CD14-positive monocyte (primary cell): ENCODE data around the gene MYO3B. TPM values are rescaled to one million over a fixed set of nuclear protein-coding genes. Genes with fewer than 3 reads are reported as not detected.

Experiments
- DNase-seq, 3 donors: peaks; one replicate each; pipeline ENCODE4 v3.0.0-alpha.2; 2011 to 2022
- H2AFZ ChIP-seq: 2 replicates; pipeline ENCODE4 v1.6.0; 2012; ENCODE audit warnings: mild to moderate bottlenecking, low read depth, low read length, inconsistent platforms; ENCODE audit not compliant: insufficient read depth, poor library complexity, severe bottlenecking
- H3K27ac ChIP-seq, 2 donors: 1 replicate in 1 of 2; 2 replicates in 1 of 2; pipeline ENCODE4 v1.5.1; 2012 to 2013; ENCODE audit warnings: low read length in 2 of 2, control low read depth in 1 of 2, inconsistent platforms in 1 of 2, low read depth in 1 of 2, mild to moderate bottlenecking in 1 of 2
- H3K27me3 ChIP-seq, 2 donors: one replicate each; pipeline versions ENCODE4 v1.6.0 to v1.6.1; 2011 to 2013; ENCODE audit warnings: low read length in 2 of 2; ENCODE audit not compliant: control insufficient read depth in 2 of 2, insufficient read depth in 2 of 2
- H3K36me3 ChIP-seq, 2 donors: replicated peaks in 1 of 2; 1 replicate in 1 of 2; 2 replicates in 1 of 2; pipeline versions ENCODE4 v1.5.1 to v1.6.1; 2012 to 2013; ENCODE audit warnings: low read length in 2 of 2, control low read depth in 1 of 2, inconsistent platforms in 1 of 2, mild to moderate bottlenecking in 1 of 2; ENCODE audit not compliant: insufficient read depth in 2 of 2, control insufficient read depth in 1 of 2
- H3K4me1 ChIP-seq, 2 donors: 1 replicate in 1 of 2; 2 replicates in 1 of 2; pipeline versions ENCODE4 v1.5.1 to v1.6.1; 2012 to 2013; ENCODE audit warnings: low read length in 2 of 2, control low read depth in 1 of 2, inconsistent platforms in 1 of 2, mild to moderate bottlenecking in 1 of 2, moderate library complexity in 1 of 2; ENCODE audit not compliant: insufficient read depth in 2 of 2, control insufficient read depth in 1 of 2
- H3K4me2 ChIP-seq: replicated peaks from 2 replicates; pipeline ENCODE3; 2012; ENCODE audit warnings: low read length, moderate library complexity, mild to moderate bottlenecking; ENCODE audit not compliant: poor library complexity, severe bottlenecking; ENCODE audit errors: extremely low read depth
- H3K4me3 ChIP-seq, 3 experiments: fragments of 200-600 bp in 1 of 3; sonication (generic) in 1 of 3; replicated peaks in 1 of 3; 1 replicate in 2 of 3; 2 replicates in 1 of 3; pipeline ENCODE4 v1.5.1; 2011 to 2013; ENCODE audit warnings: low read length in 3 of 3, mild to moderate bottlenecking in 3 of 3, control low read depth in 2 of 3, low read depth in 2 of 3, inconsistent platforms in 1 of 3, moderate library complexity in 1 of 3
- H3K79me2 ChIP-seq: 2 replicates; pipeline ENCODE4 v1.6.0; 2012; ENCODE audit warnings: mild to moderate bottlenecking, control low read depth, inconsistent platforms, low read length, moderate library complexity; ENCODE audit not compliant: insufficient read depth
- H3K9ac ChIP-seq: 2 replicates; pipeline ENCODE4 v1.6.0; 2017; ENCODE audit warnings: low read length, mild to moderate bottlenecking; ENCODE audit not compliant: insufficient read depth, poor library complexity, severe bottlenecking
- H3K9me3 ChIP-seq, 2 donors: replicated peaks in 1 of 2; 1 replicate in 1 of 2; 2 replicates in 1 of 2; pipeline versions ENCODE4 v1.5.1 to v1.6.1; 2012 to 2013; ENCODE audit warnings: low read length in 2 of 2, control low read depth in 1 of 2; ENCODE audit not compliant: control insufficient read depth in 1 of 2, insufficient read depth in 1 of 2
- H4K20me1 ChIP-seq: 2 replicates; pipeline ENCODE4 v1.6.0; 2012; ENCODE audit warnings: mild to moderate bottlenecking, low read length, control low read depth, moderate library complexity; ENCODE audit not compliant: insufficient read depth
- H3K27ac Mint-ChIP-seq, 7 donors: one replicate each; pipeline ENCODE4 v1.8.0; 2020; ENCODE audit warnings: mild to moderate bottlenecking in 7 of 7, mixed read lengths in 7 of 7, moderate library complexity in 6 of 7, inconsistent platforms in 2 of 7
- H3K27me3 Mint-ChIP-seq, 3 donors: one replicate each; pipeline ENCODE4 v1.8.0; 2021 to 2022; ENCODE audit warnings: low read depth in 3 of 3, mild to moderate bottlenecking in 3 of 3, mixed read lengths in 3 of 3, moderate library complexity in 3 of 3, inconsistent platforms in 1 of 3
- H3K36me3 Mint-ChIP-seq, 2 donors: one replicate each; pipeline ENCODE4 v1.8.0; 2020; ENCODE audit warnings: mixed read lengths in 2 of 2, inconsistent platforms in 1 of 2, mild to moderate bottlenecking in 1 of 2
- H3K4me1 Mint-ChIP-seq: one replicate; pipeline ENCODE4 v1.8.0; 2020; ENCODE audit warnings: mild to moderate bottlenecking, mixed read lengths
- H3K4me3 Mint-ChIP-seq, 2 donors: one replicate each; pipeline ENCODE4 v1.8.0; 2020; ENCODE audit warnings: mild to moderate bottlenecking in 2 of 2, mixed read lengths in 2 of 2, moderate library complexity in 1 of 2
- H3K9me3 Mint-ChIP-seq, 7 donors: one replicate each; pipeline ENCODE4 v1.8.0; 2020 to 2022; ENCODE audit warnings: mixed read lengths in 7 of 7, mild to moderate bottlenecking in 6 of 7, moderate library complexity in 6 of 7, inconsistent platforms in 2 of 7
- CTCF ChIP-seq: fragments of 200-600 bp; IDR thresholded peaks from one replicate; pipeline ENCODE4 v1.8.0; 2022; ENCODE audit warnings: antibody characterized with exemption, mild to moderate bottlenecking
- WGBS: methylation state at CpG from one replicate; pipeline ENCODE4 v1.1.5; 2013; ENCODE audit warnings: missing lambda C conversion rate; ENCODE audit not compliant: insufficient coverage; 5-methylcytosine and 5-hydroxymethylcytosine counted together
- intact Hi-C, 2 donors: fragments of 100-400 bp; cut with micrococcal nuclease; formaldehyde crosslinking; loops; one replicate each; pipeline versions ENCODE4 v1.15.0 to v1.15.1; 2023
- polyA plus RNA-seq, 3 donors: library from polyadenylated mRNA; depleted of rRNA in 1 of 3; unstranded in 2 of 3; stranded (reverse) in 1 of 3; fragments of 300-500 nt in 2 of 3; fragments of >200 nt in 1 of 3; fragmentation: Illumina TruSeq in 2 of 3; gene quantifications; 1 replicate in 2 of 3; 2 replicates in 1 of 3; pipeline ENCODE4 v1.2.3, GENCODE V29; 2012 to 2021

The MYO3B gene
- polyA plus RNA-seq, 3 donors: not detected

GRCh38 chr2:170362871-170363631 lies 185.1 kb downstream of the MYO3B start:
- Mint-ChIP-seq H3K27ac (peak overlapping the region in 1 of 7 donors; percentile 6), H3K4me1 (peaks cover 3% of the 10 kb centered on the region), H3K9me3 (no peaks in the 10 kb centered on the region), H3K27me3 (peaks cover 20 to 30% (median 25%) of the 10 kb centered on the region in 3 donors), H3K4me3 (peak overlapping the region in 1 of 2 donors; percentile 32), H3K36me3 (no peaks in the 10 kb centered on the region)
- intact Hi-C loops: no loop called here
- Histone ChIP-seq H3K36me3 (no peaks in the 10 kb centered on the region), H3K27me3 (peaks cover 35 to 51% of the 10 kb centered on the region in 2 donors), H3K4me3 (no peak overlapping the region), H3K4me2 (no peak overlapping the region), H3K27ac (no peak overlapping the region), H3K9ac (no peak overlapping the region), H3K9me3 (no peaks in the 10 kb centered on the region), H3K79me2 (no peaks in the 10 kb centered on the region), H4K20me1 (no peaks in the 10 kb centered on the region), H2AFZ (no peak overlapping the region), H3K4me1 (no peaks in the 10 kb centered on the region)
- TF ChIP-seq CTCF: no peak
- DNase-seq: no peak
- WGBS: 57% methylated on average over 5 of the region's 6 CpGs

GRCh38 chr2:170365003-170365402 lies 187.1 kb downstream of the MYO3B start:
- H3K4me1 ChIP-seq: no peaks in the 10 kb centered on the region

More at GRCh38 chr2:170365003-170365402, 187.1 kb downstream of the MYO3B start:
- no peaks in the 10 kb centered on the region for H3K79me2 ChIP-seq
- peaks cover 46 to 69% of the 10 kb centered on the region in 2 donors for H3K27me3 ChIP-seq
- peaks cover 30 to 38% (median 37%) of the 10 kb centered on the region in 3 donors for H3K27me3 Mint-ChIP-seq
- no peaks in the 10 kb centered on the region for H3K36me3 Mint-ChIP-seq
- no peak overlapping the region for H3K27ac Mint-ChIP-seq
- H3K4me1 Mint-ChIP-seq: peaks cover 7% of the 10 kb centered on the region
- no peaks in the 10 kb centered on the region for H4K20me1 ChIP-seq
- WGBS: no CpG with 5 or more reads among the region's 6 CpGs
- no peak overlapping the region for H3K9ac ChIP-seq
- H3K4me3 Mint-ChIP-seq: no peak overlapping the region
- no peak overlapping the region for H3K4me2 ChIP-seq
- no peak overlapping the region for H3K27ac ChIP-seq
- DNase-seq: no peak
- H2AFZ ChIP-seq: no peak overlapping the region
- H3K9me3 Mint-ChIP-seq: no peaks in the 10 kb centered on the region
- no peaks in the 10 kb centered on the region for H3K9me3 ChIP-seq
- H3K36me3 ChIP-seq: no peaks in the 10 kb centered on the region
- TF ChIP-seq CTCF: no peak
- no peak overlapping the region for H3K4me3 ChIP-seq
- intact Hi-C loops: no loop called here
